Right cardiac atrium (tissue), 5 donors: Measurements from ENCODE around the gene PRKACA. TPM values are rescaled to one million over a fixed set of nuclear protein-coding genes. Genes with fewer than 3 reads are reported as not detected.

Source experiments
- ATAC-seq, 2 donors: fragments of 200-7000 bp; cut with Tn5 transposase; one replicate each; pipeline versions ENCODE4 v1.8.0 to v1.9.1; 2020; ENCODE audit warnings: moderate library complexity in 2 of 2, mild to moderate bottlenecking in 1 of 2
- DNase-seq, 3 donors: peaks; one replicate each; pipeline ENCODE4 v3.0.0-alpha.2; 2020
- H3K27ac ChIP-seq: one replicate; pipeline ENCODE4 v1.5.1; 2013; ENCODE audit warnings: mild to moderate bottlenecking, low read length, control low read depth, moderate library complexity
- H3K27me3 ChIP-seq: one replicate; pipeline ENCODE4 v1.6.1; 2013; ENCODE audit not compliant: control insufficient read depth, insufficient read depth
- H3K4me1 ChIP-seq: one replicate; pipeline ENCODE4 v1.6.1; 2013; ENCODE audit warnings: low read length; ENCODE audit not compliant: control insufficient read depth, insufficient read depth
- H3K4me3 ChIP-seq: one replicate; pipeline ENCODE4 v1.5.1; 2013; ENCODE audit warnings: low read length, control low read depth
- H3K9me3 ChIP-seq: one replicate; pipeline ENCODE4 v1.6.1; 2013; ENCODE audit warnings: low read length; ENCODE audit not compliant: control insufficient read depth
- WGBS: extraction: QIAGEN DNeasy Blood & Tissue Kit; methylation state at CpG from one replicate; pipeline ENCODE4 v1.1.7; 2013; 5-methylcytosine and 5-hydroxymethylcytosine counted together
- intact Hi-C, 4 donors: fragments of 100-400 bp; cut with DNase I; formaldehyde crosslinking; loops; one replicate each; pipeline versions ENCODE4 v1.11.0 to v1.14.0; 2022 to 2023
- polyA plus RNA-seq: library from polyadenylated mRNA; stranded (reverse); fragments of 200-250 nt; gene quantifications from one replicate; pipeline ENCODE4 v1.2.3, GENCODE V29; 2013
- total RNA-seq, 4 donors: library from RNA; stranded (reverse); fragmentation: NEBNext Ultra II Directional; extraction: Animal tissue kit (Norgen Biotek cat#: 25700); gene quantifications; one replicate each; pipeline ENCODE4 v1.2.1, GENCODE V29; 2021
- donor health status: healthy with polysubstance abuse.
- donor health status: DM: no; HTN: yes; CAD: no.
- donor health status: DM: no; HTN: no; CAD: no.
- donor health status: DM: no; HTN: yes; CAD: no; lungs with severe emphysema.
- donor health status: DM: yes; HTN: yes; CAD: no.

PRKACA gene
- total and polyA plus RNA-seq, 5 donors, result 256 to 412 (median 356) TPM

GRCh38 chr19:14081797-14082674, 35.5 kb downstream of the PRKACA start:
- Histone ChIP-seq H3K9me3 (no peaks in the 10 kb centered on the region), H3K4me3 (peak overlapping the region; percentile 90), H3K27ac (peak overlapping the region; percentile 96), H3K27me3 (no peaks in the 10 kb centered on the region), H3K4me1 (peaks cover 4% of the 10 kb centered on the region)
- DNase-seq (peak; percentile 66 to 85 (median 85)), ATAC-seq (peak in 1 of 2 donors; percentile 53)
- 19% methylated on average over 24 of the region's 24 CpGs for WGBS
- intact Hi-C loops, result loop anchor here in 1 of 4 donors (5.0 kb wide), 1 partner anchor 35 kb away; the partner anchor contains the start of gene PRKACA

GRCh38 chr19:14080887-14081796, 36.4 kb downstream of the PRKACA start:
- Histone ChIP-seq H3K4me3 (peak overlapping the region; percentile 90), H3K27me3 (no peaks in the 10 kb centered on the region), H3K4me1 (peaks cover 4% of the 10 kb centered on the region), H3K9me3 (no peaks in the 10 kb centered on the region), H3K27ac (peak overlapping the region; percentile 98)
- under 1% methylated on average over 50 of the region's 50 CpGs for WGBS
- DNase-seq, result peak; percentile 99
- intact Hi-C loops, result loop anchor here in 1 of 4 donors (5.0 kb wide), 1 partner anchor 36 kb away; the partner anchor contains the start of gene PRKACA
- ATAC-seq, result peak; percentile 95

- ATAC-seq (no peak), DNase-seq (no peak)
- Histone ChIP-seq H3K27ac (no peak overlapping the region), H3K4me1 (peaks cover 4% of the 10 kb centered on the region), H3K4me3 (no peak overlapping the region), H3K9me3 (no peaks in the 10 kb centered on the region), H3K27me3 (no peaks in the 10 kb centered on the region)
- 58% methylated on average over 2 of the region's 2 CpGs for WGBS
- intact Hi-C loops, result no loop called here
Measured at GRCh38 chr19:14078411-14078810, 39.2 kb downstream of the PRKACA start.

- ATAC-seq (peak; percentile 2 to 3), DNase-seq (peak in 2 of 3 donors; percentile 71 to 72)
- no peaks in the 10 kb centered on the region for H3K9me3 ChIP-seq
- H3K27ac ChIP-seq, result peak overlapping the region; percentile 84
- H3K27me3 ChIP-seq, result no peaks in the 10 kb centered on the region
- WGBS, result 4% methylated on average over 44 of the region's 44 CpGs
- peaks cover 2% of the 10 kb centered on the region for H3K4me1 ChIP-seq
- peak overlapping the region; percentile 68 for H3K4me3 ChIP-seq
- intact Hi-C loops, result loop anchor here in 3 of 4 donors (2.0 to 5.0 kb wide), 3 partner anchors 43 to 193 kb away; partner anchors contain the start of gene PRKACA (in 1 of the 3)
Measured at GRCh38 chr19:14073925-14074838, 43.4 kb downstream of the PRKACA start.

- Histone ChIP-seq H3K9me3 (no peaks in the 10 kb centered on the region), H3K4me3 (peak overlapping the region; percentile 68), H3K27ac (peak overlapping the region; percentile 84), H3K4me1 (peaks cover 2% of the 10 kb centered on the region), H3K27me3 (no peaks in the 10 kb centered on the region)
- WGBS, result under 1% methylated on average over 106 of the region's 106 CpGs
- intact Hi-C loops, result loop anchor here in 3 of 4 donors (2.0 to 5.0 kb wide), 3 partner anchors 44 to 193 kb away; partner anchors contain the start of gene PRKACA (in 1 of the 3)
- peak; percentile 55 to 58 for ATAC-seq
- peak; percentile 79 to 92 (median 92) for DNase-seq
Measured at GRCh38 chr19:14073261-14073924, 44.2 kb downstream of the PRKACA start.

- H3K27ac ChIP-seq, result peak within 1 kb of the TSS; percentile 84
Measured at GRCh38 chr19:14072535-14073260, 44.9 kb downstream of the PRKACA start, which contains the start of gene MISP3. TSS of gene MISP3 (plus strand) at chr19:14072786. CDS start at chr19:14073310, 524 bp downstream.

GRCh38 chr19:14070268-14071050, 47.1 kb downstream of the PRKACA start:
- no peaks in the 10 kb centered on the region for H3K27me3 ChIP-seq
- 88% methylated on average over 43 of the region's 43 CpGs for WGBS
- intact Hi-C loops, result loop anchor here in 2 of 4 donors (5.0 kb wide), 2 partner anchors 47 to 188 kb away; partner anchors contain the start of gene PRKACA (in 1 of the 2)
- peaks cover 2% of the 10 kb centered on the region for H3K4me1 ChIP-seq
- no peak for ATAC-seq
- H3K27ac ChIP-seq, result no peak overlapping the region
- DNase-seq, result peak; percentile 45 to 69 (median 68)
- no peaks in the 10 kb centered on the region for H3K9me3 ChIP-seq
- H3K4me3 ChIP-seq, result no peak overlapping the region

More at GRCh38 chr19:14072535-14073260, 44.9 kb downstream of the PRKACA start, which contains the start of gene MISP3:
- intact Hi-C loops, result loop anchor here in 3 of 4 donors (2.0 to 5.0 kb wide), 3 partner anchors 45 to 192 kb away; partner anchors contain the start of gene PRKACA (in 1 of the 3)
- Histone ChIP-seq H3K4me1 (peaks cover 2% of the 10 kb centered on the region), H3K4me3 (peak within 1 kb of the TSS; percentile 68), H3K9me3 (no peaks in the 10 kb centered on the region), H3K27me3 (no peaks in the 10 kb centered on the region)
- peak; percentile 28 to 31 for ATAC-seq
- DNase-seq, result peak; percentile 53 to 81 (median 81)
- under 1% methylated on average over 51 of the region's 51 CpGs for WGBS

- ATAC-seq (no peak), DNase-seq (no peak)
- Histone ChIP-seq H3K4me1 (no peaks in the 10 kb centered on the region), H3K9me3 (no peaks in the 10 kb centered on the region), H3K27me3 (no peaks in the 10 kb centered on the region), H3K4me3 (no peak overlapping the region), H3K27ac (no peak overlapping the region)
- 56% methylated on average over 2 of the region's 2 CpGs for WGBS
- intact Hi-C loops, result loop anchor here in 1 of 4 donors (5.0 kb wide), 1 partner anchor 184 kb away; no protein-coding TSS in a partner anchor
Measured at GRCh38 chr19:14066134-14066533, 51.4 kb downstream of the PRKACA start.
